GM21529 (cell line): ENCODE measurements around the gene PIGZ.
A peak's percentile ranks its signal among the peaks of the same experiment; 100 is the strongest.

Experiments
- ATAC-seq: cut with Tn5 transposase; IDR thresholded peaks from one replicate; pipeline ENCODE4 v1.9.1; 2021; ENCODE audit not compliant: unreplicated experiment

PIGZ gene

DNA sequence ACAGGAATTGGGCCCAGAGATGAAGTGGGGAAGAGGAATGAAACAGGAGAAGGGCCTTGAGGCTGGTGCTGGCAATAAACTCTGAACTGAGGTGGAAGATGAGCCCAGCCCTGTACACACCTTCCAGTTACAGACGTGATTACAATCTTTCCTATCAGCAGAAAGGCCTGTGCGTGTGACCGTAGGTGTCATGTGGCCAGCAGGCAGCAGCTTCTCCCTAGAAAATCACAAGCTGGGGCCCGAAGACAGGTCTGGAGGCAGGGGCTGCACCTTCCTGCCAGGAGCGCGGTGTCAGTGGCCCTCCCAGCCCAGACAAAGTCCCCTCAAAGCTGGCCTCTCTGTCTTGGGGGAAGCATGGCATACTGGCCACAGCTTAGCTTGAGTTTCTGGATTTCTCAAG lies 16.7 kb upstream of the PIGZ start:
- ATAC-seq, result no peak

DNA sequence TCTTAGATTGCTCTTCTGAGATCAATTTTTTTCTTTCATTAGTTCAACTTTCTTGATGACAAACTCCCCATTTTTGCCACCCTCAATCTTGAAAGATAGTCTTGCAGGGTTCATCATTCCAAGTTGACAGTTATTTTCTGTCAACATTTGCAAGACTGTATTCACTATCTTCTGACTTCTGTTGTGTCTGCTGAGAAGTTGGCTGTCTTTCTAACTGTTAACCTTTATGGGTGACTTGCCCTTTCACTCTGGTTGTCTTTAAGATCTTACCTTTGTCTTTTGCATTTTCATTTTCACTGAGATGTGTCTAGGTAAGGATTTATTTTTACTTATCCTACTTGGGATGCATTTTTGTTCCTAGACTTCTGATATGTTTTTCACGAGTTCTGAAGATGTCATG lies 14.6 kb upstream of the PIGZ start:
- ATAC-seq, result no peak

DNA sequence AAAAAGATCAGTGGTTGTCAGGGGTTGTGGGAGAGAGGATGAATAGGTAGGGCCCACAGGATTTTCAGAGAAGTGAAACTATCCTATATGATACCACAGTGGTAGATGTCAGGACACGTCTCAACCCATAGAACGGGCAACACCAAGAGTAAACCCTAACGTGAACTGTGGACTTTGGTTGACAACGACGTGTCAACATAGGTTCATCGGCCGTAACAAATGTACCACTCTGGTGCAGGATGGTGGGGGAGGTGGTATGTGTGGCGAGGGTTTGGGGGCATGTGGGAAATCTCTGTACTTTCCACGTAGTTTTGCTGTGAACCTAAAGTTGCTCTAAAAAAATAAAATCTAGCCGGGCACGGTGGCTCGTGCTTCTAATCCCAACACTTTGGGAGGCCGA lies 13.0 kb upstream of the PIGZ start:
- ATAC-seq, result no peak

DNA sequence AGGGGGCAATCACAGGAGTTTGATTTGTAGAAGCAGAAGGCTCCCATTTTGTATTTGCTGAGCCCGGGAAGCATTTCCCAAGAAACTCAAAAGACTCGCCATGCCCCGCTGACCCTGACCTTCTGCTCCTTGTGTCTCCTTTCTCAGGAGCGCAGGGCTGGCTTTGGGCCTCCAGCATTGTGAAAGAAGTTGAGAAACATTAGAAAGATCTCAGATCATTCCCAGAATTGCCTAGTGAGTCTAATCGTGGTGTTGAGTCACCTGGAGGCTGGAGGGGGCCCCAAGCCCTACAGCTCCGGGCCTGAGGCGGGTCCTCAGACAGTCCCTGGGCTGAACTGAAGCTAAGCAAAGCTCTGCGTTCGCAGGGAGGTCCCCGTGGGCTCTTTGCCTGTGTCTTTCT lies 10.9 kb upstream of the PIGZ start:
- no peak for ATAC-seq

DNA sequence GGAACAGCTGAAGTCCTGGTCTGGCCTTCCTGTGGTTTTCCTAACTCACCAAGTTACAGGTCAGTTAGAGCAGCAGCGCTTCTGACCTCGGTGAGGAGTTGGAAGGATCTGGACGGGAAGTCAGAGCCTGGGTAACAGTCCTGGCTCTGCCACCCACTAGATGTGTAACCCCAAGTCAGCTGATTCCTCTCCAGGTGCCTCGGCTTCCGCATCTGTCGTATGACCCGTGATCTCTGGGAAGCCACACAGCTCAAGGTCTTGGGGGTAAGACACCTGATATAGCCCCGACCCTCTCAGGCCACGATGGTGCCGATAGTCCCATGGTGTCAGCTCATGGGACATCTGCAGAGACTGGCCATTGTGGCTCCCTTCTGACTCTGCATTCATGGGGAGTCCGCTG lies 8.3 kb upstream of the PIGZ start:
- no peak for ATAC-seq

DNA sequence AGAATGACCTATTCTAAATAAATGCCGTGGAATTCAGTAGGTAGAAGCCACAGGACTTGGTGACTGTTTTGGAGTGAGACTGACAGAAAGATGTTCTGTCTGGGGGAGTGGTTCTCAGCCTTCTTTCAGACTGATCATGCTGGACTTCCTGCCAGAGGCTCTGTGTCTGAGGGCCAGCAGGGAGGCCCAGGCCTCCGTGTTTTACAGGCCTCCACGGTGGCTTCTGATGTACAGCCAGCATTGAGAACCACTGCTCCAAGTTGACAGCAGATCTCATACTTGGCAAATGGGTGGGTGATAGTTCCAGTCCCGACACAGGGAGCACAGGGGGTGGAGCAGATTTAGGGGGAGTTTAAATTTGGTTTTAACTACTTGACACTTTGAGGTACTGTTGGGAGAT lies 6.7 kb upstream of the PIGZ start:
- no peak for ATAC-seq

DNA sequence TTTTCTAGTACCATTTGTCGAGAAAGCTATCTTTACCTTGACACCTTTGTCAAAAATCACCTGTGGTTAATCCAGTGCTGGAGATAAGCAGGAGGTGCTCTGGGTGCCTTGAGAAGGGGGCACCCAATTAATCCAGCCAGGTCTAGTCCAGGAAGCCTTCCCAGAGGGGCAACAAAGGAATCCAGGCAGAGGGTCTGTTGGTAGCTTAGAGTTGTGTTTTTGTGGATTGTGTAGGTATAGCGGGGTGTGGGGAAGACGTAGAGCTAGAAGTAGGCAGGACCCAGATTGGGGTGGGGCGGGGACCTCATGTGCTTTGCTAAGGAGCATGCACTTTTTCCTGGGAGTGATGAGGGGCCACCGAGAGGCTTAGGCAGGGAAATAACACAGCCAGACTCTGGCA lies 6.0 kb upstream of the PIGZ start:
- no peak for ATAC-seq

DNA sequence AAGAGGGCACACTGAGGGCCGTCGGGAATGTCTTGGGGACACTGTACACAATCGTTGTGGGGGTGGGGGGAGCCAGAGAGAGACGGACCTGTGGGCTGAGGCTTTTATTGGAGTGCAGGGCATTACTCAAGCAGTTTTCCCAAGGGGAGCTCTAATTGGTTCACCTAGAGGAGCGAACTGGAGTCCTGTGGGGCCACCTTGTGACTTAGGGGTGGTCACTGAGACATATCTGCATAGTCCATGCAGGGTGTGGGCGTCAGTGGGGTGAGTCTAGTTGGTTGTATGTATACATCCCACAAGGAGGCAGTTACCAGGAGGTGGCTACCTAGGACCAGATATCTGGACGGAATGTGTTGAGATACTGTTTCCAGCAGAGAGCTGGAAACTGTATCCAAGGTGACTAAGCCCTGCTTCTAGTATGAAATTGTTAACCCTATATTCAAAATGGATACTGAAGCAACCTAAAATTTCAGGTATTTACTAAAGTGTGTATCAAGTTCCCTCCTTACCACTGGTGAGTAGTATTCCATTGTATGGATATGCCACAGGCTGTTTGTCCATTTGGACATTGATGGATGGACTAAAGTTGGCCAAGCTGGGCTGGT lies 2.6 kb upstream of the PIGZ start:
- no peak for ATAC-seq

DNA sequence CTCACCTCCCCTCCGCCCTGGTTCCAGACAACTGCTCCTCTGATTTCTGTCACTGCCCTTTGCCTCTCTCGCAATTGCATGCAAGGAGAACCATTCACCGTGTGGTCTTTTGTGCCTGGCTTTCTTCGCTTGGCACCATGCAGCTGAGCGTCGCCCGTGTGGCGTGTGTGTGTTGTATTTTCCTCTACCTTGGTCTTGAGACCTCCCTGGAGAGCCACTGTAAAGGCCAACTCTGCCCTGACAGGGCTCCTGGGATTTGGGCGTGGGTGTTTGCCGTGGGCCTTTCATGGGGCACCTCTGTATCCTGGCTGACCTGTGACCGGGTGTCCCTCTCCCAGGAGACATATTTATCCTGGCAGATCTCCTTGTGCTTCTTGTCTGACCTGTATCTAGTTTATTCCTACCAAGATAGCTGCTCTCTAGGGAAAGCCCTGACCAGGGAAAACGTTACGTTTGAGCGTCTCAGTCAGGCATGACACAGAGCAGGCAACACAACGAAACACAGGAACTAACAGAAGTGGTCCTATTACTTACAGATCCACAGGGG lies 2.0 kb upstream of the PIGZ start:
- ATAC-seq, result no peak

DNA sequence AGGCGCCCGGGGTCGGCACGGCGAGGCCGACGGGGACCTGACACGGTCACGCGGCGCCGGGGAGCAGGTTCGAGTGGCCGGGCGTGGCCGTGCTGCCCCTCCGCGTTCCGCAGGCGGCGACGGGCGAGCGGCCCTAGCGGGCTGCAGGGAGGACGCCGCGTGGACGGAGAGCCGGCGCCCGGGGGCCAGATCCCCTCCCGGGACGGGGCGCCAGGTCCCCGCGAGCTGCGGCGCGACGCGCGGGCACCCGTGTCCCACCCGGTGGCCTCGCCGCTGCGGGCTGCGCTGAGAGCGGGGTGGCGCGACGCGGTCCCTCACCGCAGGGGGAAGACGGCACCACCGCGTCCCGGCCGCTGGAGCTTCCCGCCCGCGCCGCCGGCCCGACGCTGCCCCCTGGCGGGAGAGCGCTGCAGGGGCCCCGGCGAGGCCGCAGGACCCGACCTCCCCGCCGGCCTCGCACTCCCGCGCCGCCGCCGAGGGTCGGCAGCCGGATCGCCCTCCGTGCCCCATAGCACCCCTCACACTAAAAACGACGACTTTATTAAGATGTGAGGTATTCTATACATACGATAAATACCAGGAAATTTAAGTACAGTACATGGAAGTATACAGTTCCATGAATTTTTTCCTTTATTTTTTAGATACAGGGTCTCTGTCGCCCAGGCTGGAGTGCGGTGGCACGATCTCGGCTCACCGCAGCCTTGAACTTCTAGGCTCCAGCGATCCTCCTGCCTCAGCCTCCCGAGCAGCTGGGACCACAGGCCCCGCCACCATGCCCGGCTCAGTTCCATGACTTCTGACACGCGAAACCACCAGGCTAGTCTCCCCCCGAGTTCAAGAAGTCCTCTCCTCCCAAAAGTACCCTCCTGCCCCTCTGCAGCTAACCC lies 1.3 kb upstream of the PIGZ start:
- peak; percentile 55 for ATAC-seq

DNA sequence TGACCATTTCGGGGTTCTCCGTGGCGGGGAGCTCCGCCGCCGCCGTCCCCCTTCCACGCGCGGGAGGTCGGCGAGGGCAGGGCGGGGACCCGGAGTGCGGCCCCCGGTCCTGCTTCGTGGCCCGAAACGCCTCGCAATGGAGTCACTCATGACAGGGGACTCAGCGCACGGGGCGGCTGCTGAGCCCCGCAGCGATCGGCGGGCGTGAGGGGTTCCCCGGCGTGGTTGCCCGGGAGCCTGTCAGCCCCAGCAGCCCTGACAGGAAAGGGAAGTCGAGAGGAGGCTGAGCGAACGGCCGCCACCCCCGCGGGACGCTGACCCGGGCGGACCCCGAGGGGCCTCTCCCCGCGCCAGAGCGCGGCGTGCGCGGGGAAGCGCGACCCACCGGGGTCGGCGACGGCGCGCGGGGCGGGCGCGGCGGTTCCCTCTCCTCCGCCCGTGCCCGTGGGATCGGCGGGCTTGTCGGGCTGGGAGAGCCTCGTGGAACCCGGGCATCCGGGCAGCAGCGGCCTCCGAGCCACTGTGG lies 564 bp upstream of the PIGZ start:
- peak; percentile 50 for ATAC-seq

DNA sequence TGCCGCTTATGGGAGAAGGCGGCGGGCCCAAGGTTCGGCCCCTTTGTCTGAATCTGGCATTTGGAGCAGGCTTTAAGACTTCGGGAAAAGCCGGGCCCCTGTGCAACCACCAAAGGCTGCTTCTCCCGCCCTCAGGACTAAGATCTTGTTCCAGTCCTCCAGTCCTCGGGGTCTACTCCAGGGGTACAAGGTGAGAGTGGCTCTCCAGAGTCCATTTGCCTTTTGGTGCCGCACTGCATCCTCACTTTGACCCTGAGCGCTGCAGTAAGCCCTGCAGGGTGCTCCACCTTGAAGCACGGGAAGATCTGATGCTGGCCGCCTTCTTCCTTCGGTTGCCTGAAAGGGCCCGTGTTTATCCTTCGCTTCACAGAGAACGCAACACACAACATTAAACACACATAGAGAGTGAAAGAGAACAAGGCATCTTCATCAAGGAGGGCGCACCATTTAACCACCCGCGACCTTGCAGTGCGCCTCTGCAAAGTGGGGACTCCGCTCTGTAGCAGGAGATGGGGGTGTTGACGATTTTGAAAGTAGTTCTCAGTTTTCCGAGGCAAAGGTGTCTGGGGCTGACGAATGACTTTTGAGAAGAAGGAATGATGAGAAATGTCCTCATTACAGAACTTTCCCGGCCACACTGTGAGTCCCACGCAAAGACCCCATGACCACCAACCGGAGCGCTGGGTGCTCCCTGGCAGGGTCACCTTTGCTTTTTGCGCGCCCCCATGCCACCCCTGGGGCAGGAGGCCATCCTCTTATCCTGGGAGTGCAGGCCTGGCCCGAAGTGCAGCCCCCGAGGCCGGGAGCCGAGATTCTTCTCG lies 1.0 kb downstream of the PIGZ start:
- no peak for ATAC-seq

DNA sequence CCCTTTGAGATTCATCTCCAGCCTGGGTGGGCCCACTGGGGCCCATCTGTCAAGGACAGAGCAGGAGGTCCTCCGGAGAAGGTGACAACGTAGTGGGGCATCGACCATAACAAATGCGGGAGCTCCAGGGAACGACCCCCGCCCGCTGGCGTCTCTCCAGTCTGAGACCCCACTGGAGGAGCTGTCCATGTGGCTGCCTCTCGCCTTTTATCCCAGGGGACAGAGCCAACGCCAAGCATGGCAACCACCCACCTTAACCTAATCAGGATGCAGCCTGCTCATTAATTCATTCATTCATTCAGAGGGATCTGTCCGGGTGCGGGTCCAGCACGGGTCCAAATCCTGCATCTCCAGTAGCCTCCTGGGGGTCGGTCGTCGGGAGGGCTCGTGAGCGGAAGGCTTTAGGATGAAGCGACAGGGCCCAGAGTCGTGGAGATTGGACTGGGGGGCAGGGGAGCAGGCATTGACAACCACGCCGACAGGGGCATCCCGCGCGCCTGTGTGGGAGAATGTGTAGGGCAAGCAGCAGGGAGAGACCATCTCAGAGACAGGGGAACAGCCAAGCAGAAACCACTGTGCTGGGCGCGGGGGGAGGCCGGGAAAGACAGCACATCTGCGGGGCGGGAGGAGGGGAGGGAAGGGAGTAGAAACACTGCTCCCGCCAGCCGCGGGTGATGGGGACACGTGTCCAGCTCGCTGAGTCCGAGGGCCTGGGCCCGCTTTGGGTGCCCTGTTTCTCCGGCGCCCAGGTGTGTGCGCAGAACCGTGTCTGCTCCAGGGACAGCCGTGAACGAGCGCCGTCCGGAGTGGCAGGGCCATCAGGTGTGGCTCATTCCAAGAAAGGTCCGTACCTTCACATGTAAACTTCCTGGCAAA lies 1.9 kb downstream of the PIGZ start:
- ATAC-seq, result no peak

DNA sequence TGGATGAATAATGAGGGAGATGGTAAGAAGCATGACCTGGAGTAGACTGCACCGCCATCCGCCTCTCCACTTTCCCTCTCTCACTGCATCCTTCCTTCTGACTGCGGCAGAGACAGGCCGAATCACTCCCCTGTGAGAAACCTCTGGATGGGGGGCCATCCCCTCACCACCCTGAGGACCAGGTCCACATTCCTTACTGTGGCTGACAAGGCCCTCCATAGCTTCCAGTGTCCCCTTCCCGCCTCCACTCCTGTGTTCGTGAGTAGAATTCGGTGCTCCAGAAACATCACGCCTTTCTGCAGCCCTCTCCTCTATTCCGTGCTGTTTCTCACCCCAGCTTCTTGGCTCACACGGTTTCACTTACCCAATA lies 2.8 kb downstream of the PIGZ start:
- no peak for ATAC-seq

DNA sequence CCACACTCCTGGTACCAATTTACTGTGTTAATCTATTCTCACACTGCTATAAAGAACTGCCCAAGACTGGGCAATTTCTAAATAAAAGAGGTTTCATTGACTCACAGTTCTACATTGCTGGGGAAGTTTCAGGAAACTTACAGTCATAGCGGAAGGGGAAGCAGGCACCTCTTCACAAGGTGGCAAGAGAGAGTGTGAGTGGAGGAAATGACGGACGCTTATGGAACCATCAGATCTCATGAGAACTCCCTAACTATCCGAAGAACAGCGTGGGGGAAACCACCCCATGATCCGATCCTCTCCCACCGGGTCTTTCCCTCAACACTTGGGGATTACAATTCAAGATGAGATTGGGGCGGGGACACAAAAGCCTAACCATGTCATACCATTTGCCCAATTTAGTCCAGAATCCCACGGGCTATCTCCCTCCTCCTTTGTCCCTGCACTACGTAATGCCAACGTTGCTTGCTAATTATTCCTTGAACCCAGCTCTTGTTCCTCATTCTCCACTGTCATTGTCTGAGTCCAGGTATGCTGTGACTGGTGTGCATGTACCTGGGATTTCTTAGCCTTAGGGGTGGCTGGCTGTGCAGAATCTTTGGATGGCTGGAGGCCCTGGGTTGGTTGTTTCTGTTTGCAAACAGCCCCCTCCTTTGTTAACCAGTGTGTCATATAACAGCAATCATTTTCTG lies 3.4 kb downstream of the PIGZ start:
- no peak for ATAC-seq

DNA sequence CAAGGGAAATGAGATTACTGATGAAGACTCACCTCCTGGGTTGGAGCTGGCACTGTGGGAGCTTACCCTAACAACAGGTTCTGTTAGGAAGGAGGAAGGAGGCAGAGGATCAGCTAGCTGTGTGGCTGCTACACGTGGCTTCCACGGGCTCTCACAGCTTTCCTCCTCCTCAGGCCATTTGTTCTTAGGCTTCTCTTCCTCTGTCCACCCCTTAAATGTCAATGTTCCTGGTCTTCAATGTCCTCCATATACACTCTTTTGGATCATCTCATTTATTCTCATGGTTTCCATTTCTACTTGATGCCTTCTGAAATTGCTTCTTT lies 5.0 kb downstream of the PIGZ start:
- no peak for ATAC-seq

DNA sequence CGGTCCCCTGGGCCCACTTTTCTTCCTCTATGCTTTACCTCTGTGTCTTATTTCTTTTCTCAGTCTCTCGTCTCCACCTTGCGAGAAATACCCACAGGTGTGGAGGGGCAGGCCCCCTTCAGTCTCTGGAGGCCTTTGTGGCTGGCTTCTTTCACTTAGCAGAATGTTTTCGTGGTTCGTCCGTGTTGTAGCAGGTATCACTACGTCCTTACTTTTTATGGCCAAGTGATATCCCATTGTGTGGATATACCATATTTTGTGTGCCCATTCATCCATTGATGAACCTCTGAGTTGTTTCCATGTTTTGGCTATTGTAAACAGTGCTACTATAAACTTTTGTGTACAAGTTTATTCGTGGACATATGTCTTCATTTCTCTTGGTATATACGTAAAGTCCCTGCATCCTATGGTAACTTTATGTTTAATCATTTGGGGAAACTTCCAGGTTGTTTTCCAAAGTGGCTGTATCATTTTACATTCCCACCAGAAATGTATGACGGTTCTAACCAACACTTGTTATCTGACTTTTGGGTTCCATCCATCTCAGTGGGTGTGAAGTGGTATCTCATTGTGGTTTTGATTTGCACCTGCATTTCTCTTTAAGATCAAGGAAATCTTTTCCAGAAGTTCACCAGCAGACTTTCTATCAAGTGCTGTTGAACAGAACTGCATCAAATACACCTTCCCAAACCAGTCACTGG lies 5.6 kb downstream of the PIGZ start:
- no peak for ATAC-seq

DNA sequence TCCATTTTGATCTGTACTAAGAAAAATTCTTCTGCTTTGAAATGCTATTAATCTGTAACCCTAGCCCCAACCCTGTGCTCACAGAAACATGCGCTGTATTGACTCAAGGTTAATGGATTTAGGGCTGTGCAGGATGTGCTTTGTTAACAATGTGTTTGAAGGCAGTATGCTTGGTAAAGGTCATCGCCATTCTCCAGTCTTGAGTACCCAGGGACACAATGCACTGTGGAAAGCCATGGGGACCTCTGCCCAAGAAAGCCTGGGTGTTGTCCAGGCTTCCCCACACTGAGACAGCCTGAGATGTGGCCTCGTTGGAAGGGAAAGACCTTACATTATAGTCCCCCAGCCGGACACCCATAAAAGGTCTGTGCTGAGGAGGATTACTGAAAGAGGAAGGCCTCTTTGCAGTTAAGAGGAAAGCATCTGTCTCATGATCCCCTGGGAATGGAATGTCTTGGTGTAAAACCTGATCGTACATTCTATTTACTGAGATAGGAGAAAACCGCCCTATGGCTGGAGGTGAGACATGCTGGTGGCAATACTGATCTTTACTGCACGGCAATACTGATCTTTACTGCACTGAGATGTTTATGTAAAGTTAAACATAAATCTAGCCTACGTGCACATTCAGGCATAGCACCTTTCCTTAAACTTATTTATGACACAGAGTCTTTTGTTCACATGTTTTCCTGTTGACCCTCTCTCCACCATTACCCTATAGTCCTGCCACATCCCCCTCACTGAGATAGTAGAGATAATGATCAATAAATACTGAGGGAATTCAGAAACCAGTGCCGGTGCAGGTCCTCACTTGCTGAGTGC lies 6.3 kb downstream of the PIGZ start:
- no peak for ATAC-seq

DNA sequence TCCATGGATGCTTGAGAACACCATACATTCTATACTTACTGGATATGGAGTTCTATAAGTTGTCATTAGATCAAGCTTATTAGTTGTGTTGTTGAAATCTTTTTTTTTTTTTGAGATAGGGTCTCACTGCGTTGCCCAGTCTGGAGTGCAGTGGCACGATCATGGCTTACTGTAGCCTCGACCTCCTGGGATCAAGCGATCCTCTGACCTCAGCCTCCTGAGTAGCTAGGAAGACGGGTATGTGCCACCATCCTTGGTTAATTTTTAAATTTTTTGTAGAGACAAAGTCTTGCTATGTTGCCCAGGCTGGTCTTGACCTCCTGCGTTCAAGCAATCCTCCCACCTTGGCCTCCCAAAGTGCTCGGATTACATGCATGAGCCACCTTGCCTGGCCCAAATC lies 13.8 kb downstream of the PIGZ start:
- no peak for ATAC-seq
